ENCODE data around the gene USP35. TPM values are rescaled to one million over a fixed set of nuclear protein-coding genes. Genes with fewer than 3 reads are reported as not detected.

The USP35 gene
- total RNA-seq, 1 experiment from 2014 or later: 6.0 TPM

DNA sequence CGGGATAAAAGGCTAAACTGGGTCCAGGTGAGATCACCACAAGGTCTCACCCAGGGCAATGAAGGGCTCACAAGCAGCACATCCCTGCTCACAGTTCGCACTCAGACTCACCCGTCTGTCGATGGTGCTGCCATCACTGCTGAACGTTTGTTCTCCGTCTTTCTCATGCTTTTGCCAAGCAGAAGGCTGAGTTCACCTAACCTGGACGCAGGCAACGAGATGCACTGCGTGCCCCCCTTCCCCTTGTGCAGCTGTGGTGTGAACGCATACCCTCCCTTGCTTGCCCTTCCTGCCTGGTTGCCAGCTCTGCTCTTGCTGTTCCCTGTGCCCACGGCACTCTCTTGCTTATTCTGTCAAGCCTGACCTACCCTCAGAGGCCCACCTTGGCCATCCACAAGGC, 18.3 kb upstream of the USP35 start:
- DNase-seq (ENCODE audit: low read depth, low spot score): no peak
- TF ChIP-seq, protein P1, sequence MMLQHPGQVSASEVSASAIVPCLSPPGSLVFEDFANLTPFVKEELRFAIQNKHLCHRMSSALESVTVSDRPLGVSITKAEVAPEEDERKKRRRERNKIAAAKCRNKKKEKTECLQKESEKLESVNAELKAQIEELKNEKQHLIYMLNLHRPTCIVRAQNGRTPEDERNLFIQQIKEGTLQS (IDR thresholded peaks at IDR 0.05): no peak
- no peak for TF ChIP-seq YY1 (IDR thresholded peaks at IDR 0.05; ENCODE audit: extremely low read depth, insufficient replicate concordance, low read depth, low read length)
- TF ChIP-seq ZFX (IDR thresholded peaks at IDR 0.05): no peak
- no peak for TF ChIP-seq POLR2A (IDR thresholded peaks at IDR 0.05; ENCODE audit: borderline replicate concordance, extremely low read depth, insufficient read depth, insufficient read length)
- TF ChIP-seq ZBTB33 (IDR thresholded peaks at IDR 0.05; ENCODE audit: extremely low read depth, insufficient replicate concordance, low read length): no peak
- TF ChIP-seq CEBPB (IDR thresholded peaks at IDR 0.05; ENCODE audit: low read depth): no peak
- TF ChIP-seq EZH2phosphoT487 (IDR thresholded peaks at IDR 0.05; ENCODE audit: borderline replicate concordance): no peak
- TF ChIP-seq EZH2 (IDR thresholded peaks at IDR 0.05): no peak
- TF ChIP-seq EGR1 (IDR thresholded peaks at IDR 0.05; ENCODE audit: low read depth): no peak
- TF ChIP-seq FOSL1 (IDR thresholded peaks at IDR 0.05; ENCODE audit: low read depth): no peak
- no peak for TF ChIP-seq CBX3 (IDR thresholded peaks at IDR 0.05; ENCODE audit: low read depth)
- no peak for TF ChIP-seq SRF (IDR thresholded peaks at IDR 0.05; ENCODE audit: low read depth)
- TF ChIP-seq MAX (IDR thresholded peaks at IDR 0.05): no peak
- no peak for TF ChIP-seq POLR2AphosphoS5 (IDR thresholded peaks at IDR 0.05; ENCODE audit: low read depth, low read length)
- TF ChIP-seq ELF1 (IDR thresholded peaks at IDR 0.05; ENCODE audit: borderline replicate concordance, low read depth): no peak
- no peak for TF ChIP-seq REST (IDR thresholded peaks at IDR 0.05; ENCODE audit: low read depth)
- no peak for TF ChIP-seq ZNF274 (IDR thresholded peaks at IDR 0.05; ENCODE audit: low read depth, low read length)
- no peak for TF ChIP-seq TCF7L2 (IDR thresholded peaks at IDR 0.05; ENCODE audit: borderline replicate concordance, extremely low read depth, insufficient read depth, insufficient read length)
- Histone ChIP-seq H4K20me1 (ENCODE audit: insufficient read depth) (no peaks in the 10 kb centered on the region), H3K4me3 (replicated peaks in 1 of 2; ENCODE audit: low read depth in 1 of 2, low read length in 2 of 2) (no peak overlapping the region), H3K36me3 (ENCODE audit: control insufficient read depth in 1 of 2, insufficient read depth in 2 of 2, low read length in 2 of 2) (no peaks in the 10 kb centered on the region; a peak in 1 of 4 replicates), H3K9ac (ENCODE audit: low read length) (no peak overlapping the region), H3K79me2 (ENCODE audit: insufficient read depth, low read length) (no peaks in the 10 kb centered on the region), H3K9me2 (ENCODE audit: insufficient read depth) (no peaks in the 10 kb centered on the region), H3K4me2 (ENCODE audit: low read length) (no peak overlapping the region), H3K9me3 (ENCODE audit: control insufficient read depth in 1 of 2, insufficient read depth in 1 of 2, low read depth in 1 of 2, low read length in 2 of 2) (no peaks in the 10 kb centered on the region), H2AFZ (ENCODE audit: low read depth, low read length, poor library complexity, severe bottlenecking) (no peak overlapping the region), H3K4me1 (ENCODE audit: control insufficient read depth in 1 of 2, insufficient read depth in 2 of 2, low read length in 2 of 2) (no peaks in the 10 kb centered on the region), H3K27ac (ENCODE audit: low read depth, low read length) (no peak overlapping the region), H3K27me3 (ENCODE audit: insufficient read depth, low read length) (no peaks in the 10 kb centered on the region)
- RAD21 ChIA-PET (ENCODE audit: low non-redundant PET in 1 of 2, low total read pairs in 2 of 2, uncharacterized antibody in 2 of 2, unreplicated experiment in 2 of 2): no interaction called here
- BruUV-seq (replicated peaks): no TSS peak
- CTCF ChIA-PET: no interaction called here
- no peak for ATAC-seq
- POLR2A ChIA-PET: no interaction called here
- intact Hi-C loops (cut with micrococcal nuclease): no loop called here
